GM23338 (cell line): Measurements from ENCODE around the gene PIK3CG. TPM values are rescaled to one million over a fixed set of nuclear protein-coding genes. Genes with fewer than 3 reads are reported as not detected.

Experiments
- ATAC-seq: fragments of 200-7000 bp; cut with Tn5 transposase; 3 replicates; pipeline ENCODE4 v1.9.1; 2020
- DNase-seq: peaks from one replicate; pipeline ENCODE4 v3.0.0-alpha.2; 2015; ENCODE audit warnings: low spot score
- H2AFZ ChIP-seq: fragments of 200-600 bp; sonication (generic); 2 replicates; pipeline ENCODE4 v1.8.0; 2016; ENCODE audit warnings: antibody characterized with exemption, mild to moderate bottlenecking, moderate library complexity
- H3F3A ChIP-seq: fragments of 200-600 bp; sonication (generic); replicated peaks from 2 replicates; pipeline ENCODE4 v1.8.0; 2017; ENCODE audit warnings: antibody characterized with exemption, mixed run types, low read depth
- H3K27ac ChIP-seq: fragments of 200-600 bp; sonication (generic); 2 replicates; pipeline ENCODE4 v1.6.1; 2016; ENCODE audit warnings: low read depth
- H3K27me3 ChIP-seq: fragments of 200-600 bp; sonication (generic); 2 replicates; pipeline ENCODE4 v1.8.0; 2016; ENCODE audit warnings: mild to moderate bottlenecking, mixed run types, moderate library complexity; ENCODE audit not compliant: insufficient read depth
- H3K36me3 ChIP-seq: fragments of 200-600 bp; sonication (generic); 2 replicates; pipeline ENCODE4 v1.8.0; 2016; ENCODE audit warnings: mild to moderate bottlenecking; ENCODE audit not compliant: insufficient read depth
- H3K4me1 ChIP-seq: fragments of 200-600 bp; sonication (generic); 2 replicates; pipeline ENCODE4 v1.8.0; 2016; ENCODE audit warnings: mild to moderate bottlenecking, moderate library complexity; ENCODE audit not compliant: insufficient read depth
- H3K4me2 ChIP-seq: fragments of 200-600 bp; sonication (generic); 2 replicates; pipeline ENCODE4 v1.7.1; 2017; ENCODE audit warnings: mixed run types
- H3K4me3 ChIP-seq: fragments of 200-600 bp; sonication (generic); 2 replicates; pipeline ENCODE4 v1.6.1; 2016; ENCODE audit warnings: mixed run types
- H3K79me2 ChIP-seq: fragments of 200-600 bp; sonication (generic); replicated peaks from 2 replicates; pipeline ENCODE4 v1.8.0; 2017; ENCODE audit warnings: mild to moderate bottlenecking; ENCODE audit not compliant: insufficient read depth
- H3K9me2 ChIP-seq: fragments of 200-600 bp; sonication (generic); 2 replicates; pipeline ENCODE4 v1.8.0; 2017; ENCODE audit not compliant: insufficient read depth
- H4K20me1 ChIP-seq: fragments of 200-600 bp; sonication (generic); replicated peaks from 2 replicates; pipeline ENCODE4 v1.8.0; 2017; ENCODE audit warnings: mild to moderate bottlenecking; ENCODE audit not compliant: insufficient read depth
- H3K27ac Mint-ChIP-seq: 2 replicates; pipeline ENCODE4 v1.8.0; 2020; ENCODE audit warnings: inconsistent platforms, mild to moderate bottlenecking, moderate library complexity, mixed read lengths
- H3K27me3 Mint-ChIP-seq: 3 replicates; pipeline ENCODE4 v1.8.0; 2022; ENCODE audit warnings: low read depth, mild to moderate bottlenecking, moderate library complexity, mixed read lengths, inconsistent platforms; ENCODE audit not compliant: insufficient read depth, poor library complexity
- H3K36me3 Mint-ChIP-seq: 3 replicates; pipeline ENCODE4 v1.8.0; 2021; ENCODE audit warnings: low read depth, mild to moderate bottlenecking, inconsistent platforms, moderate library complexity, mixed read lengths
- H3K4me1 Mint-ChIP-seq: 3 replicates; pipeline ENCODE4 v1.8.0; 2020; ENCODE audit warnings: mild to moderate bottlenecking, inconsistent platforms, mixed read lengths
- H3K4me3 Mint-ChIP-seq: 3 replicates; pipeline ENCODE4 v1.8.0; 2021; ENCODE audit warnings: moderate library complexity, mild to moderate bottlenecking, inconsistent platforms, mixed read lengths
- H3K9me3 Mint-ChIP-seq: 3 replicates; pipeline ENCODE4 v1.8.0; 2020; ENCODE audit warnings: moderate library complexity, mild to moderate bottlenecking, inconsistent platforms, mixed read lengths
- CREB1 ChIP-seq: fragments of 250-450 bp; sonication (Bioruptor Pico); IDR thresholded peaks from 2 replicates; pipeline ENCODE4 v1.5.0; 2020; ENCODE audit warnings: low read depth, mild to moderate bottlenecking, moderate library complexity
- CTCF ChIP-seq, 2 experiments: fragments of 200-600 bp in 1 of 2; sonication (generic) in 1 of 2; conservative IDR thresholded peaks; 2 replicates each; pipeline versions ENCODE4 v1.5.1 to v1.6.1; 2016 to 2017; ENCODE audit warnings: antibody characterized with exemption in 2 of 2, low read depth in 2 of 2, mild to moderate bottlenecking in 2 of 2, moderate library complexity in 1 of 2
- ETS1 ChIP-seq: IDR thresholded peaks from 2 replicates; pipeline ENCODE4 v1.6.1; 2016; ENCODE audit warnings: antibody characterized with exemption
- EZH2 ChIP-seq: fragments of 200-600 bp; sonication (generic); IDR thresholded peaks from one replicate; pipeline ENCODE4 v1.8.0; 2017; ENCODE audit warnings: antibody characterized with exemption, mild to moderate bottlenecking, low read depth; ENCODE audit not compliant: unreplicated experiment
- EZH2phosphoT487 ChIP-seq: fragments of 200-600 bp; sonication (generic); IDR thresholded peaks from one replicate; pipeline ENCODE4 v1.8.1; 2018; ENCODE audit warnings: antibody characterized with exemption; ENCODE audit not compliant: unreplicated experiment
- JUNB ChIP-seq: IDR thresholded peaks from one replicate; pipeline ENCODE4 v1.6.1; 2016; ENCODE audit warnings: antibody characterized with exemption; ENCODE audit not compliant: unreplicated experiment
- NANOG ChIP-seq: IDR thresholded peaks from 2 replicates; pipeline ENCODE4 v1.6.1; 2016; ENCODE audit warnings: antibody characterized with exemption, borderline replicate concordance
- POLR2AphosphoS5 ChIP-seq: IDR thresholded peaks from 2 replicates; pipeline ENCODE4 v1.6.1; 2016; ENCODE audit warnings: antibody characterized with exemption, low read depth
- STAT1 ChIP-seq: IDR thresholded peaks from one replicate; pipeline ENCODE4 v1.6.1; 2016; ENCODE audit warnings: antibody characterized with exemption; ENCODE audit not compliant: unreplicated experiment
- ZNF114 ChIP-seq: fragments of 250-450 bp; sonication (Bioruptor Pico); IDR thresholded peaks from 2 replicates; pipeline ENCODE4 v1.5.0; 2020; ENCODE audit warnings: mild to moderate bottlenecking, moderate library complexity
- ZNF331 ChIP-seq: fragments of 250-450 bp; sonication (Bioruptor Pico); IDR thresholded peaks from 2 replicates; pipeline ENCODE4 v1.5.0; 2020; ENCODE audit warnings: low read depth, mild to moderate bottlenecking, moderate library complexity
- ZNF462 ChIP-seq: fragments of 250-450 bp; sonication (Bioruptor Pico); IDR thresholded peaks from 2 replicates; pipeline ENCODE4 v1.5.0; 2020; ENCODE audit warnings: mild to moderate bottlenecking, moderate library complexity
- polyA plus RNA-seq: library from polyadenylated mRNA; unstranded; fragments of >200 nt; fragmentation: Nextera tagmentation; extraction: Ambion mirVana; gene quantifications from 2 replicates; pipeline ENCODE4 v1.2.1, GENCODE V29; 2016
- total RNA-seq: library from RNA; depleted of rRNA; stranded (reverse); fragments of >200 nt; shearing (Covaris generic); gene quantifications from 2 replicates; pipeline ENCODE4 v1.2.3, GENCODE V29; 2014

Gene PIK3CG
- total and polyA plus RNA-seq, 2 experiments from 2014 or later: not detected

- TF ChIP-seq EZH2phosphoT487 (no peak), ZNF114 (CRISPR knock-in tag) (no peak), CREB1 (CRISPR knock-in tag) (no peak), ZNF331 (CRISPR knock-in tag) (no peak), CTCF (conservative IDR thresholded peaks at IDR 0.05; ENCODE audit: low read depth in 2 of 2) (no peak), JUNB (no peak), NANOG (no peak), POLR2AphosphoS5 (no peak), EZH2 (no peak), STAT1 (no peak), ETS1 (no peak)
Observed at GRCh38 chr7:106874076-106874475, 9.0 kb downstream of the PIK3CG start (continued).

- DNase-seq (no peak), ATAC-seq (no peak)
- no peaks in the 10 kb centered on the region for H3K4me1 ChIP-seq
- Mint-ChIP-seq H3K4me1 (0 out of 3 replicates have a peak, but pooled peaks cover 3% of the 10 kb centered on the region), H3K9me3 (peaks cover 7% of the 10 kb centered on the region; the same call in 2 of the 3 replicates), H3K4me3 (no peak overlapping the region), H3K27me3 (no peaks in the 10 kb centered on the region), H3K36me3 (peaks cover 4% of the 10 kb centered on the region; the same call in 1 of the 3 replicates), H3K27ac (no peak overlapping the region)
- H3K9me2 ChIP-seq: no peaks in the 10 kb centered on the region
- H3K27me3 ChIP-seq: no peaks in the 10 kb centered on the region
- H3K4me2 ChIP-seq: no peak overlapping the region
- no peaks in the 10 kb centered on the region for H3F3A ChIP-seq
- H3K4me3 ChIP-seq: no peak overlapping the region
- H3K36me3 ChIP-seq: no peaks in the 10 kb centered on the region
- H4K20me1 ChIP-seq: no peaks in the 10 kb centered on the region
- H3K79me2 ChIP-seq: no peaks in the 10 kb centered on the region
- no peak overlapping the region for H2AFZ ChIP-seq
- no peak overlapping the region for H3K27ac ChIP-seq
- TF ChIP-seq ZNF114 (CRISPR knock-in tag): no peak
- no peak for TF ChIP-seq ZNF462 (CRISPR knock-in tag)
- TF ChIP-seq EZH2phosphoT487: no peak
- no peak for TF ChIP-seq POLR2AphosphoS5
- no peak for TF ChIP-seq CTCF (conservative IDR thresholded peaks at IDR 0.05; ENCODE audit: low read depth in 2 of 2)
- no peak for TF ChIP-seq CREB1 (CRISPR knock-in tag)
- no peak for TF ChIP-seq STAT1
- no peak for TF ChIP-seq JUNB
- no peak for TF ChIP-seq ETS1
- TF ChIP-seq EZH2: no peak
Observed at GRCh38 chr7:106875508-106875907, 10.4 kb downstream of the PIK3CG start.
